ENCODE measurements around the gene YPEL1. TPM values are rescaled to one million over a fixed set of nuclear protein-coding genes. Genes with fewer than 3 reads are reported as not detected.

Gene YPEL1
- total RNA-seq, 1 experiment from 2014 or later, result 3.1 TPM

- no TSS peak for BruUV-seq (replicated peaks)
- H3K36me3 ChIP-seq (ENCODE audit: control insufficient read depth in 1 of 2, insufficient read depth in 2 of 2, low read length in 2 of 2), result peaks cover 6 to 8% of the 10 kb centered on the region in 2 experiments; a peak in 2 of 4 replicates
- no peaks in the 10 kb centered on the region for H3K9me2 ChIP-seq (ENCODE audit: insufficient read depth)
- no peak overlapping the region for H3K9ac ChIP-seq (ENCODE audit: low read length)
- intact Hi-C loops (cut with micrococcal nuclease), result no loop called here
- no peak overlapping the region for H3K4me3 ChIP-seq (replicated peaks in 1 of 2; ENCODE audit: low read depth in 1 of 2, low read length in 2 of 2)
- no peak overlapping the region for H3K4me2 ChIP-seq (ENCODE audit: low read length)
- ATAC-seq (no peak), DNase-seq (ENCODE audit: low read depth, low spot score) (no peak)
- RAD21 ChIA-PET (ENCODE audit: low non-redundant PET in 1 of 2, low total read pairs in 2 of 2, uncharacterized antibody in 2 of 2, unreplicated experiment in 2 of 2), result no interaction called here
- H3K79me2 ChIP-seq (ENCODE audit: insufficient read depth, low read length), result no peaks in the 10 kb centered on the region
- no peak overlapping the region for H2AFZ ChIP-seq (ENCODE audit: low read depth, low read length, poor library complexity, severe bottlenecking)
- no peaks in the 10 kb centered on the region for H3K4me1 ChIP-seq (ENCODE audit: control insufficient read depth in 1 of 2, insufficient read depth in 2 of 2, low read length in 2 of 2)
- POLR2A ChIA-PET, result no interaction called here
- H3K27me3 ChIP-seq (ENCODE audit: insufficient read depth, low read length), result no peaks in the 10 kb centered on the region
- no peaks in the 10 kb centered on the region for H4K20me1 ChIP-seq (ENCODE audit: insufficient read depth)
- CTCF ChIA-PET, result no interaction called here
- H3K27ac ChIP-seq (ENCODE audit: low read depth, low read length), result no peak overlapping the region
- H3K9me3 ChIP-seq (ENCODE audit: control insufficient read depth in 1 of 2, insufficient read depth in 1 of 2, low read depth in 1 of 2, low read length in 2 of 2), result no peaks in the 10 kb centered on the region
- TF ChIP-seq CEBPB (IDR thresholded peaks at IDR 0.05; ENCODE audit: low read depth) (no peak), ZNF274 (IDR thresholded peaks at IDR 0.05; ENCODE audit: low read depth, low read length) (no peak), POLR2A (IDR thresholded peaks at IDR 0.05; ENCODE audit: borderline replicate concordance, extremely low read depth, insufficient read depth, insufficient read length) (no peak), ELF1 (IDR thresholded peaks at IDR 0.05; ENCODE audit: borderline replicate concordance, low read depth) (no peak), POLR2AphosphoS5 (IDR thresholded peaks at IDR 0.05; ENCODE audit: low read depth, low read length) (no peak), ZBTB33 (IDR thresholded peaks at IDR 0.05; ENCODE audit: extremely low read depth, insufficient replicate concordance, low read length) (no peak), EZH2phosphoT487 (IDR thresholded peaks at IDR 0.05; ENCODE audit: borderline replicate concordance) (no peak), SRF (IDR thresholded peaks at IDR 0.05; ENCODE audit: low read depth) (no peak), JUND (IDR thresholded peaks at IDR 0.05) (no peak), CBX3 (IDR thresholded peaks at IDR 0.05; ENCODE audit: low read depth) (no peak), SP1 (IDR thresholded peaks at IDR 0.05; ENCODE audit: low read depth) (no peak), SIN3A (IDR thresholded peaks at IDR 0.05; ENCODE audit: low read depth) (no peak), EZH2 (IDR thresholded peaks at IDR 0.05) (no peak), FOSL1 (IDR thresholded peaks at IDR 0.05; ENCODE audit: low read depth) (no peak), YY1 (IDR thresholded peaks at IDR 0.05; ENCODE audit: extremely low read depth, insufficient replicate concordance, low read depth, low read length) (no peak), RAD21 (IDR thresholded peaks at IDR 0.05; ENCODE audit: low read depth) (no peak), TCF7L2 (IDR thresholded peaks at IDR 0.05; ENCODE audit: borderline replicate concordance, extremely low read depth, insufficient read depth, insufficient read length) (no peak), MAX (IDR thresholded peaks at IDR 0.05) (no peak), CTCF (IDR thresholded peaks at IDR 0.05 in 2 of 3, conservative IDR thresholded peaks at IDR 0.05 in 1 of 3; ENCODE audit: borderline replicate concordance in 1 of 3, insufficient read depth in 1 of 3, low read depth in 2 of 3, low read length in 2 of 3) (no peak), ZFX (IDR thresholded peaks at IDR 0.05) (no peak)
Observed at GRCh38 chr22:21694394-21694793, 41.2 kb downstream of the YPEL1 start.
